ENCODE data around the gene MED22.
"Not testable (repeated sequence)": the region's sequence is repeated elsewhere in the genome, so short reads cannot be mapped to it uniquely, and the experiment has no call there.

Gene MED22

DNA sequence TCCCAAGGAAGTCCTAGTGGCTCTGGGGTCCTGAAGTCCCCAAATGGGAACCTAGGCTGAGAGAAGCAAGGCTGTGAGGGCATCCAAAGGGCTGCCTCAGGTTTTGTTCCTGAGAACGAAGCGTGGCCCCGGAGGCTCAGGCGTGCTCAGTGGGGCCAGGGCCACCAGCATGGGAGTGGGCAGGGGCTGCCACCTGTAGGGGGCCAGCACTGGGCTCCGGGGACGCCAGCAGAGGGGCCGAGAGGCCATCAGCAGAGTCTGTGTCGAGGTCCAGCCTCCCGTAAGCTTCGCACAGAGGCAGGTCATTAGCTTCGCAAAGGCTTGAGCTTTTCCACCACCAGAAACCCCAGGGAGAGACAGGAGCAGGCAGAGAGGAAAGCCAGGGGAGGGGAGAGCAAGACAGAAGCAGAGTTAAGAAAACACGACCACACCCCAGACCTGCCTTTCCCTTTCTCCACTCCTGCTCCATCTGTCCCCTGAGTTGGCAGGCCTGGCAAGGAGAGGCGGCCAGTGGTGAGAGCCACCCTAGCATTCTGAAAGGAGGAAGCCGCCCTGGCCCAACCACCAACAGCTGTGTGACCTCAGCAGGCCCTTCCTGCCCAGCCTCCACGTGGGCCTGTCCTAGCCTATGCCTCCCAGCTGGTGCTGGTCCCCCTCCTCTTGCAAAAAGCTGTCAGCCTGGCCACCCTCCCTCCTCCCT lies 6.4 kb downstream of the MED22 start:
- DNase-seq (ENCODE audit: insufficient read length, low spot score) (no peak), FAIRE-seq (no peak)
- TF ChIP-seq, protein P1, sequence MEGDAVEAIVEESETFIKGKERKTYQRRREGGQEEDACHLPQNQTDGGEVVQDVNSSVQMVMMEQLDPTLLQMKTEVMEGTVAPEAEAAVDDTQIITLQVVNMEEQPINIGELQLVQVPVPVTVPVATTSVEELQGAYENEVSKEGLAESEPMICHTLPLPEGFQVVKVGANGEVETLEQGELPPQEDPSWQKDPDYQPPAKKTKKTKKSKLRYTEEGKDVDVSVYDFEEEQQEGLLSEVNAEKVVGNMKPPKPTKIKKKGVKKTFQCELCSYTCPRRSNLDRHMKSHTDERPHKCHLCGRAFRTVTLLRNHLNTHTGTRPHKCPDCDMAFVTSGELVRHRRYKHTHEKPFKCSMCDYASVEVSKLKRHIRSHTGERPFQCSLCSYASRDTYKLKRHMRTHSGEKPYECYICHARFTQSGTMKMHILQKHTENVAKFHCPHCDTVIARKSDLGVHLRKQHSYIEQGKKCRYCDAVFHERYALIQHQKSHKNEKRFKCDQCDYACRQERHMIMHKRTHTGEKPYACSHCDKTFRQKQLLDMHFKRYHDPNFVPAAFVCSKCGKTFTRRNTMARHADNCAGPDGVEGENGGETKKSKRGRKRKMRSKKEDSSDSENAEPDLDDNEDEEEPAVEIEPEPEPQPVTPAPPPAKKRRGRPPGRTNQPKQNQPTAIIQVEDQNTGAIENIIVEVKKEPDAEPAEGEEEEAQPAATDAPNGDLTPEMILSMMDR (IDR thresholded peaks at IDR 0.05; ENCODE audit: insufficient read depth, missing control alignments), result no peak

- TF ChIP-seq, protein P1 (IDR thresholded peaks at IDR 0.05; ENCODE audit: insufficient read depth, missing control alignments), result no peak
- FAIRE-seq (no peak), DNase-seq (ENCODE audit: insufficient read length, low spot score) (no peak)
Measured at GRCh38 chr9:133340916-133341315, 7.0 kb downstream of the MED22 start.

- DNase-seq (ENCODE audit: insufficient read length, low spot score) (no peak), FAIRE-seq (no peak)
Measured at GRCh38 chr9:133340256-133340655, 7.7 kb downstream of the MED22 start.

GRCh38 chr9:133339641-133340040 lies 8.3 kb downstream of the MED22 start:
- DNase-seq (ENCODE audit: insufficient read length, low spot score) (no peak), FAIRE-seq (no peak)
- TF ChIP-seq, protein P1 (IDR thresholded peaks at IDR 0.05; ENCODE audit: insufficient read depth, missing control alignments), result no peak

More at GRCh38 chr9:133340256-133340655, 7.7 kb downstream of the MED22 start:
- TF ChIP-seq, protein P1 (IDR thresholded peaks at IDR 0.05; ENCODE audit: insufficient read depth, missing control alignments), result no peak

DNA sequence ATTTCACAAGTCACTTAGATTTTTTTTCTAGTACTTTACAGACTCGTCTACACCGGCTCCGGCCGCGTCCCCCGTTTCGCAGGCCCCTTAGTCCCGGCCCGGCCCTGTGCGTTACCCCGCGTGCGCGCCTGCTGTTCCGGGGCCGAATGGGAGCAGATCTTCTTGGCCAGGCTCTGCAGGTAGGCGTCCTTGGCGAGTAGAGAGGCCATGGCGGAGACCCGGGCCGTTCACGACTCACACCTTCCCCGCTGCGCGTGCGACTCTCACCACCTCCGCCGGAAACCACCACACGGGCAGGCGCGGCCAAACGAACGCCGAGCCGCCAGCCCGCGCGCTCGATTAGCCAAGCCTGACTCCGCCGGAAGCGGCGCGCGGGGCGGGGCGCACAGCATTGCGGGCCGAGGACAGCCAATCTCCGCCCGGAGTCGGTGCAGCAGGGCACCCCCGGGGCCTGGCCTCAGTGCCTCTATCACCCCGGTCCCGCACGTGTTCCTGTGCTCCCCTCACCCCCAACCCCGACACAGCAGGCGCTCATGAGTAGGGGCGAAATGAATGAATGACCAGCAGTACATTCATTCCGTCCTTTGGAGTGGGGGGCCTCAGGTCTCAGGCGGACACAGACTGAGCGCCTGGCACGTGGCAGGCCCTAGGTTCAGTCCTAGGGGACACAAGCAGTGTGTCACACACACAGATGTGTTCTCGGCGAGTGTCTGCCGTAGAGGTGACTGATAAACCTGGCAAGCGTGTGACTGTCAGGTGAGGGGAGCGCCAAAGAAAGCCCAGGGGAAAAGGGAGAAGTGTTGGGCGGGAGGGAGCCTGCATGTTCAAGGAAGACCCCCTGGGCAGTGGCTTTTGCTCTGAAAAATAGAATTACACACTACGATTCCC lies 11.8 kb downstream of the MED22 start, which contains the start of gene SURF6:
SURF6 (minus strand) TSS at position 265 of the 888 bp plus-strand sequence; CDS start at position 209, 56 bp downstream.
- TF ChIP-seq, protein P1 (IDR thresholded peaks at IDR 0.05; ENCODE audit: insufficient read depth, missing control alignments), result no peak
- DNase-seq (ENCODE audit: insufficient read length, low spot score) (peak; percentile 87), FAIRE-seq (no peak)

DNA sequence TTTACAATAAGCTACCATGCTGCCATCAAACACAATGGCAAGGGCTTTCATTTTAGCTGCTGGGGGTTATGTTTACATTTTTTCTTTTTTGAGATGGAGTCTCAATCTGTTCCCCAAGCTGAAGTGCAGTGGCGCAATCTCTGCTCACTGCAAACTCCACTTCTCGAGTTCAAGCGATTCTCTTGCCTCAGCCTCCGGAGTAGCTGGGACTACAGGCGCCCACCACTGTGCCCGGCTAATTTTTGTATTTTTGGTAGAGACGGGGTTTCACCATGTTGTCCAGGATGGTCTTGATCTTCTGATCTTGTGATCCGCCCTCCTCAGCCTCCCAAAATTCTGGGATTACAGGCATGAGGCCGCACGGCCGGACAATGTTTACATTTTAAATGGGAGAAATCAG lies 13.0 kb downstream of the MED22 start:
- not testable (repeated sequence) for FAIRE-seq

DNA sequence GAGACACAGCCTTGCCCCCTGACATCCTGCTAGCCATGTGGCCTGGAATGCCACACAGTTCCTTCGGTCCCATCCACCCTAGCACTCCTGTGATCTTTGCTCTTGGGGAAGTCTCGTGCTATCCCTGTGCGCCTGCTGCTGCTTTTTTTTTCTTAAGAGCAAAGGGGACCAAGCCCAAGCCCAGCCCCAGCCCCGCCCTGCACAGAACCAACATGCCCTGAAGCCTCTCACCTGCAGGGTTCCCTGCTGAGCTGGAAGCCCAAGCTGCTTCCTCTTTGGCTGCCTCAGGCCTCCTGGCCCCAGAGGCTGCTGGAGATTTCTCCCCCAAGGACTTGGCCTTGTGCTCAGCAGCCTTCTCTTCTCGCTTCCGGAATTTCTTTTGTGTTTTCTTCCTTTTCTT lies 13.8 kb downstream of the MED22 start:
- DNase-seq (ENCODE audit: insufficient read length, low spot score), result no peak
- TF ChIP-seq, protein P1 (IDR thresholded peaks at IDR 0.05; ENCODE audit: insufficient read depth, missing control alignments), result no peak
- no peak for FAIRE-seq

More for the DNA sequence above, 13.0 kb downstream of the MED22 start:
- DNase-seq (ENCODE audit: insufficient read length, low spot score), result not testable (repeated sequence)
